GM21390 (cell line): ENCODE measurements around the gene SAA2.

Experiments used
- ATAC-seq: cut with Tn5 transposase; IDR thresholded peaks from one replicate; pipeline ENCODE4 v1.9.1; 2021; ENCODE audit not compliant: unreplicated experiment

SAA2 gene

GRCh38 chr11:18253233-18253632 lies 4.8 kb upstream of the SAA2 start:
- ATAC-seq, result no peak

GRCh38 chr11:18247191-18247581 lies 1.3 kb downstream of the SAA2 start:
- peak; percentile 7 for ATAC-seq

- ATAC-seq, result peak; percentile 82
Measured at GRCh38 chr11:18246379-18247190, 1.9 kb downstream of the SAA2 start.

- ATAC-seq, result no peak
Measured at GRCh38 chr11:18245396-18245795, 3.1 kb downstream of the SAA2 start.

- ATAC-seq, result no peak
Measured at GRCh38 chr11:18243783-18244362, 4.6 kb downstream of the SAA2 start.

- no peak for ATAC-seq
Measured at GRCh38 chr11:18239655-18240054, 8.8 kb downstream of the SAA2 start.

GRCh38 chr11:18236664-18237356 lies 11.7 kb downstream of the SAA2 start, which contains the start of gene SAA4:
TSS of gene SAA4 (minus strand) at chr11:18236802. CDS start at chr11:18235926, 876 bp downstream.
- no peak for ATAC-seq

- no peak for ATAC-seq
Measured at GRCh38 chr11:18235394-18236334, 12.8 kb downstream of the SAA2 start.

GRCh38 chr11:18233912-18234311 lies 14.6 kb downstream of the SAA2 start:
- ATAC-seq, result no peak

- ATAC-seq, result no peak
Measured at GRCh38 chr11:18230859-18231258, 17.6 kb downstream of the SAA2 start.

GRCh38 chr11:18229501-18229900 lies 19.0 kb downstream of the SAA2 start:
- peak; percentile 95 for ATAC-seq

- ATAC-seq, result no peak
Measured at GRCh38 chr11:18225913-18226312, 22.6 kb downstream of the SAA2 start.

- no peak for ATAC-seq
Measured at GRCh38 chr11:18223591-18224387, 24.7 kb downstream of the SAA2 start.

- no peak for ATAC-seq
Measured at GRCh38 chr11:18222814-18223421, 25.6 kb downstream of the SAA2 start.

GRCh38 chr11:18221274-18221876 lies 27.1 kb downstream of the SAA2 start:
- ATAC-seq, result no peak

- ATAC-seq, result no peak
Measured at GRCh38 chr11:18209058-18209457, 39.4 kb downstream of the SAA2 start.

GRCh38 chr11:18204771-18205170 lies 43.7 kb downstream of the SAA2 start:
- ATAC-seq, result no peak

- ATAC-seq, result no peak
Measured at GRCh38 chr11:18204220-18204619, 44.2 kb downstream of the SAA2 start.

- ATAC-seq, result no peak
Measured at GRCh38 chr11:18203723-18204122, 44.7 kb downstream of the SAA2 start.
